ENCODE data around the gene TAAR1.

DNA sequence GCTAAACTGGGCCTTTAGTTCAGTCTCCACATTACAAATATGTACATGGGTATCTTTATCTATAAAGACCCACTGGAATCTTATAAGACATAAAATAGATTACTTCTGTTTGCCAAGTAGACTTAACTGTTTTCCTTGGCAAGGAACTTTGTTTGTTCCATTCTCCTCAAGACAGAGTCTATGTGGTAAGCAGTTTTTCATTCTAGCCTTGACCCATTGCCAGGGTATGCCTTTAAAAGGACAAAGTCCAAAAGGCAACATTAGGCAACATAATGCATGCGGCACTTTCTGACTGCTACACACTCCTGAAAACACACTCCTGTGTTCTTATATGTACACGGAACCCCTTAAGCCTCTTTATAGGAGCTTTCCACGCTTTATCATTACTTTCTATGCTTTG lies 34.5 kb upstream of the TAAR1 start:
- TF ChIP-seq, protein P1, sequence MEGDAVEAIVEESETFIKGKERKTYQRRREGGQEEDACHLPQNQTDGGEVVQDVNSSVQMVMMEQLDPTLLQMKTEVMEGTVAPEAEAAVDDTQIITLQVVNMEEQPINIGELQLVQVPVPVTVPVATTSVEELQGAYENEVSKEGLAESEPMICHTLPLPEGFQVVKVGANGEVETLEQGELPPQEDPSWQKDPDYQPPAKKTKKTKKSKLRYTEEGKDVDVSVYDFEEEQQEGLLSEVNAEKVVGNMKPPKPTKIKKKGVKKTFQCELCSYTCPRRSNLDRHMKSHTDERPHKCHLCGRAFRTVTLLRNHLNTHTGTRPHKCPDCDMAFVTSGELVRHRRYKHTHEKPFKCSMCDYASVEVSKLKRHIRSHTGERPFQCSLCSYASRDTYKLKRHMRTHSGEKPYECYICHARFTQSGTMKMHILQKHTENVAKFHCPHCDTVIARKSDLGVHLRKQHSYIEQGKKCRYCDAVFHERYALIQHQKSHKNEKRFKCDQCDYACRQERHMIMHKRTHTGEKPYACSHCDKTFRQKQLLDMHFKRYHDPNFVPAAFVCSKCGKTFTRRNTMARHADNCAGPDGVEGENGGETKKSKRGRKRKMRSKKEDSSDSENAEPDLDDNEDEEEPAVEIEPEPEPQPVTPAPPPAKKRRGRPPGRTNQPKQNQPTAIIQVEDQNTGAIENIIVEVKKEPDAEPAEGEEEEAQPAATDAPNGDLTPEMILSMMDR (conservative IDR thresholded peaks at IDR 0.05 in 1 of 2, IDR thresholded peaks at IDR 0.05 in 1 of 2; ENCODE audit: low read depth in 1 of 2, low read length in 2 of 2): no peak
- TF ChIP-seq EZH2 (IDR thresholded peaks at IDR 0.05; ENCODE audit: low read length, missing control alignments): no peak

Data from fibroblast of lung (primary cell).